HG03521 (cell line): ENCODE results near the gene APBB3.
A peak's percentile ranks its signal among the peaks of the same experiment; 100 is the strongest.

Source experiments
- ATAC-seq: cut with Tn5 transposase; IDR thresholded peaks from one replicate; pipeline ENCODE4 v1.9.1; 2021; ENCODE audit warnings: mild to moderate bottlenecking, moderate library complexity; ENCODE audit not compliant: unreplicated experiment

Gene APBB3

GRCh38 chr5:140576776-140577201 lies 12.4 kb upstream of the APBB3 start:
- ATAC-seq, result no peak

GRCh38 chr5:140575309-140575708 lies 10.9 kb upstream of the APBB3 start:
- ATAC-seq, result no peak

- ATAC-seq, result no peak
Observed at GRCh38 chr5:140574165-140574564, 9.8 kb upstream of the APBB3 start.

GRCh38 chr5:140573683-140574082 lies 9.3 kb upstream of the APBB3 start:
- ATAC-seq, result no peak

GRCh38 chr5:140571105-140571504 lies 6.7 kb upstream of the APBB3 start:
- ATAC-seq, result no peak

- ATAC-seq, result no peak
Observed at GRCh38 chr5:140570488-140570887, 6.1 kb upstream of the APBB3 start.

- ATAC-seq, result no peak
Observed at GRCh38 chr5:140570058-140570457, 5.7 kb upstream of the APBB3 start.

- ATAC-seq, result no peak
Observed at GRCh38 chr5:140569197-140569596, 4.8 kb upstream of the APBB3 start.

- no peak for ATAC-seq
Observed at GRCh38 chr5:140568443-140569063, 4.2 kb upstream of the APBB3 start.

- no peak for ATAC-seq
Observed at GRCh38 chr5:140567871-140568270, 3.5 kb upstream of the APBB3 start.

- no peak for ATAC-seq
Observed at GRCh38 chr5:140567136-140567818, 2.9 kb upstream of the APBB3 start.

GRCh38 chr5:140566665-140567064 lies 2.3 kb upstream of the APBB3 start:
- no peak for ATAC-seq

GRCh38 chr5:140565780-140566095 lies 1.3 kb upstream of the APBB3 start:
- no peak for ATAC-seq

- peak; percentile 0 for ATAC-seq
Observed at GRCh38 chr5:140565024-140565779, 804 bp upstream of the APBB3 start.

GRCh38 chr5:140563596-140563995 lies 802 bp downstream of the APBB3 start:
- ATAC-seq, result no peak

- no peak for ATAC-seq
Observed at GRCh38 chr5:140561753-140562523, 2.5 kb downstream of the APBB3 start.

- no peak for ATAC-seq
Observed at GRCh38 chr5:140560227-140560626, 4.2 kb downstream of the APBB3 start.

- ATAC-seq, result no peak
Observed at GRCh38 chr5:140558542-140558941, 5.9 kb downstream of the APBB3 start.

- ATAC-seq, result no peak
Observed at GRCh38 chr5:140557965-140558364, 6.4 kb downstream of the APBB3 start.

- ATAC-seq, result peak; percentile 96
Observed at GRCh38 chr5:140557136-140557805, 7.1 kb downstream of the APBB3 start, which contains the start of gene SRA1. Gene SRA1 (minus strand): TSS chr5:140557473. CDS start chr5:140557452, 21 bp downstream.

GRCh38 chr5:140556438-140556837 lies 8.0 kb downstream of the APBB3 start:
- ATAC-seq, result no peak
